H1 (cell line): ENCODE results near the gene TCEA3. TPM values are rescaled to one million over a fixed set of nuclear protein-coding genes. Genes with fewer than 3 reads are reported as not detected.

Source experiments
- CTCF ChIA-PET: fragments of 300-600 bp; sonication (Branson Sonifier 250); formaldehyde crosslinking; loops from one replicate; lab custom pipeline; 2021; ENCODE audit not compliant: partially characterized antibody; lab: Charles Lee
- POLR2A ChIA-PET: fragments of 300-600 bp; sonication (Branson Sonifier 250); formaldehyde crosslinking; loops from one replicate; lab custom pipeline; 2021; ENCODE audit warnings: inconsistent platforms; ENCODE audit not compliant: partially characterized antibody; lab: Charles Lee
- DNase-seq, 2 experiments: peaks; one replicate each; pipeline versions ENCODE4 v3.0.0 to v3.0.0-alpha.2; 2010 to 2022; ENCODE audit warnings: low spot score in 2 of 2, low read depth in 1 of 2, mixed read lengths in 1 of 2
- FAIRE-seq: peaks from 2 replicates; lab custom pipeline; 2011; peaks lifted over from hg19 to GRCh38; lab: Jason Lieb, UNC
- H2AFZ ChIP-seq: 2 replicates; pipeline ENCODE4 v1.8.1; 2012; ENCODE audit warnings: low read length, inconsistent platforms
- H2AK5ac ChIP-seq: 2 replicates; pipeline ENCODE4 v1.6.1; 2013; ENCODE audit warnings: low read depth, low read length
- H2BK120ac ChIP-seq: replicated peaks from 2 replicates; pipeline ENCODE3; 2013; ENCODE audit warnings: low read depth, low read length, inconsistent platforms
- H2BK12ac ChIP-seq: 2 replicates; pipeline ENCODE4 v1.6.1; 2013; ENCODE audit warnings: low read depth, low read length
- H2BK15ac ChIP-seq: 2 replicates; pipeline ENCODE4 v1.6.1; 2013; ENCODE audit warnings: low read length
- H2BK20ac ChIP-seq: 2 replicates; pipeline ENCODE4 v1.6.1; 2013; ENCODE audit warnings: low read length
- H2BK5ac ChIP-seq: 2 replicates; pipeline ENCODE4 v1.6.1; 2013; ENCODE audit warnings: low read depth, low read length
- H3K14ac ChIP-seq: 2 replicates; pipeline ENCODE4 v1.6.1; 2013; ENCODE audit warnings: inconsistent platforms; ENCODE audit not compliant: insufficient read length
- H3K18ac ChIP-seq: 2 replicates; pipeline ENCODE4 v1.6.1; 2013; ENCODE audit warnings: low read length; ENCODE audit errors: extremely low read depth
- H3K23ac ChIP-seq: 2 replicates; pipeline ENCODE4 v1.6.1; 2013; ENCODE audit warnings: inconsistent platforms; ENCODE audit not compliant: insufficient read length
- H3K23me2 ChIP-seq: 2 replicates; pipeline ENCODE4 v1.6.1; 2013; ENCODE audit warnings: low read depth, low read length
- H3K27ac ChIP-seq: 2 replicates; pipeline ENCODE4 v1.6.1; 2011; ENCODE audit warnings: low read depth, low read length, inconsistent platforms
- H3K27me3 ChIP-seq, 4 experiments: replicated peaks in 1 of 4; 1 replicate in 1 of 4; 2 replicates in 3 of 4; pipeline versions ENCODE4 v1.6.1 to v1.8.1; 2011 to 2013; ENCODE audit warnings: low read length in 3 of 4, mild to moderate bottlenecking in 3 of 4, inconsistent platforms in 2 of 4, mixed read lengths in 2 of 4, moderate library complexity in 1 of 4; ENCODE audit not compliant: control insufficient read depth in 3 of 4, insufficient read depth in 3 of 4; ENCODE audit errors: extremely low read depth in 1 of 4
- H3K36me3 ChIP-seq, 4 experiments: 2 replicates each; pipeline versions ENCODE4 v1.6.1 to v1.8.1; 2011 to 2013; ENCODE audit warnings: mild to moderate bottlenecking in 4 of 4, low read length in 3 of 4, moderate library complexity in 2 of 4, control low read depth in 1 of 4, inconsistent platforms in 1 of 4; ENCODE audit not compliant: insufficient read depth in 4 of 4, control insufficient read depth in 2 of 4
- H3K4ac ChIP-seq: replicated peaks from 2 replicates; pipeline ENCODE3; 2013; ENCODE audit warnings: low read length, low read depth, mixed read lengths, inconsistent platforms; ENCODE audit not compliant: insufficient read length
- H3K4me1 ChIP-seq, 4 experiments: replicated peaks in 1 of 4; 1 replicate in 1 of 4; 2 replicates in 3 of 4; pipeline versions ENCODE4 v1.6.1 to v1.8.1; 2011 to 2013; ENCODE audit warnings: low read length in 3 of 4, inconsistent platforms in 2 of 4, mixed read lengths in 1 of 4; ENCODE audit not compliant: insufficient read depth in 4 of 4, control insufficient read depth in 3 of 4
- H3K4me2 ChIP-seq, 2 experiments: 2 replicates each; pipeline versions ENCODE4 v1.6.1 to v1.8.1; 2011 to 2013; ENCODE audit warnings: low read depth in 2 of 2, low read length in 2 of 2, control low read depth in 1 of 2, inconsistent platforms in 1 of 2, mild to moderate bottlenecking in 1 of 2; ENCODE audit not compliant: insufficient read depth in 1 of 2
- H3K4me3 ChIP-seq, 4 experiments: fragments of 200-600, 300-600 bp in 1 of 4; sonication (generic), shearing (Covaris generic), sonication (Bioruptor Twin) in 1 of 4; 2 replicates each; pipeline versions ENCODE4 v1.5.1 to v1.8.1; 2011 to 2016; ENCODE audit warnings: low read length in 4 of 4, low read depth in 3 of 4, control low read depth in 2 of 4, inconsistent platforms in 2 of 4, mild to moderate bottlenecking in 2 of 4, mixed read lengths in 1 of 4, moderate library complexity in 1 of 4; ENCODE audit not compliant: insufficient read depth in 2 of 4; ENCODE audit errors: extremely low read depth in 1 of 4
- H3K56ac ChIP-seq: replicated peaks from 2 replicates; pipeline ENCODE3; 2013; ENCODE audit warnings: low read depth, mild to moderate bottlenecking, mixed read lengths, low read length, inconsistent platforms; ENCODE audit not compliant: insufficient read length
- H3K79me1 ChIP-seq: 2 replicates; pipeline ENCODE4 v1.6.1; 2013; ENCODE audit warnings: low read depth, low read length, control low read depth
- H3K79me2 ChIP-seq, 2 experiments: 2 replicates each; pipeline versions ENCODE4 v1.6.1 to v1.8.1; 2012 to 2013; ENCODE audit warnings: low read length in 2 of 2, mild to moderate bottlenecking in 2 of 2, inconsistent platforms in 1 of 2; ENCODE audit not compliant: insufficient read depth in 2 of 2, control insufficient read depth in 1 of 2
- H3K9ac ChIP-seq, 4 experiments: replicated peaks in 1 of 4; 1 replicate in 1 of 4; 2 replicates in 3 of 4; pipeline versions ENCODE4 v1.6.1 to v1.8.1; 2011 to 2013; ENCODE audit warnings: low read depth in 3 of 4, low read length in 3 of 4, control low read depth in 2 of 4, mild to moderate bottlenecking in 2 of 4, moderate library complexity in 2 of 4, inconsistent platforms in 1 of 4; ENCODE audit errors: extremely low read depth in 1 of 4
- H3K9me3 ChIP-seq, 2 experiments: 2 replicates each; pipeline versions ENCODE4 v1.6.1 to v1.8.1; 2012 to 2013; ENCODE audit warnings: mild to moderate bottlenecking in 2 of 2, moderate library complexity in 2 of 2, control low read depth in 1 of 2, inconsistent platforms in 1 of 2, low read depth in 1 of 2, low read length in 1 of 2, mixed read lengths in 1 of 2; ENCODE audit not compliant: insufficient read depth in 2 of 2
- H4K20me1 ChIP-seq, 2 experiments: replicated peaks in 1 of 2; 2 replicates each; pipeline versions ENCODE3 to v1.8.1; 2011 to 2013; ENCODE audit warnings: inconsistent platforms in 2 of 2, low read length in 2 of 2, mild to moderate bottlenecking in 1 of 2; ENCODE audit not compliant: insufficient read depth in 2 of 2, control insufficient read depth in 1 of 2
- H4K5ac ChIP-seq: 2 replicates; pipeline ENCODE4 v1.6.1; 2013; ENCODE audit warnings: low read length, low read depth, mixed read lengths, inconsistent platforms; ENCODE audit not compliant: insufficient read length
- H4K8ac ChIP-seq: 2 replicates; pipeline ENCODE4 v1.8.0; 2013; ENCODE audit warnings: mild to moderate bottlenecking, moderate library complexity, low read length, inconsistent platforms; ENCODE audit not compliant: insufficient read depth; ENCODE audit errors: extremely low read depth
- H4K91ac ChIP-seq: replicated peaks from 2 replicates; pipeline ENCODE3; 2013; ENCODE audit warnings: low read length, mixed read lengths, inconsistent platforms; ENCODE audit not compliant: insufficient read length
- BCL11A ChIP-seq, 2 experiments: IDR thresholded peaks; one replicate each; pipeline ENCODE4 v1.6.1; 2011; ENCODE audit warnings: low read depth in 2 of 2, low read length in 2 of 2, mild to moderate bottlenecking in 2 of 2
- CBX5 ChIP-seq: fragments of 300-800, 300-1000 bp; sonication (generic); IDR thresholded peaks from 2 replicates; pipeline ENCODE4 v1.7.1; 2016; ENCODE audit warnings: antibody characterized with exemption, low read length, low read depth
- CHD2 ChIP-seq: IDR thresholded peaks from 2 replicates; pipeline ENCODE4 v1.6.1; 2012; ENCODE audit warnings: low read length, improper control_type of control experiment
- CTBP2 ChIP-seq: IDR thresholded peaks from 2 replicates; pipeline ENCODE4 v1.7.0; 2011; ENCODE audit warnings: borderline replicate concordance, mild to moderate bottlenecking, moderate library complexity, mixed read lengths, low read length; ENCODE audit not compliant: insufficient read depth, insufficient read length
- EZH2 ChIP-seq: fragments of 200-600 bp; sonication (generic); IDR thresholded peaks from 2 replicates; pipeline ENCODE4 v1.7.1; 2012; ENCODE audit warnings: low read depth, mild to moderate bottlenecking, moderate library complexity, low read length, inconsistent platforms; ENCODE audit not compliant: severe bottlenecking
- JUND ChIP-seq: IDR thresholded peaks from 2 replicates; pipeline ENCODE4 v1.6.1; 2011; ENCODE audit warnings: mild to moderate bottlenecking, improper control_type of control experiment, low read length
- SAP30 ChIP-seq: fragments of 300-600 bp; sonication (generic); IDR thresholded peaks from 2 replicates; pipeline ENCODE4 v1.7.1; 2012; ENCODE audit warnings: low read length, moderate library complexity, mild to moderate bottlenecking, inconsistent platforms; ENCODE audit not compliant: insufficient read depth, insufficient replicate concordance
- USF2 ChIP-seq: IDR thresholded peaks from 2 replicates; pipeline ENCODE4 v1.6.1; 2011; ENCODE audit warnings: low read length, improper control_type of control experiment
- YY1 ChIP-seq: IDR thresholded peaks from 2 replicates; pipeline ENCODE4 v1.6.1; 2011; ENCODE audit warnings: low read depth, mild to moderate bottlenecking, low read length
- whole genome bisulfite sequencing, 2 experiments: shearing (Covaris generic) in 1 of 2; methylation state at CpG; one replicate each; pipeline versions ENCODE4 v1.1.6 to v1.1.7; 2013 to 2015; ENCODE audit warnings: low lambda C conversion rate in 2 of 2, mixed read lengths in 2 of 2, inconsistent platforms in 1 of 2, low coverage in 1 of 2, missing lambda C conversion rate in 1 of 2; ENCODE audit not compliant: insufficient replicate concordance in 2 of 2, insufficient coverage in 1 of 2, insufficient read length in 1 of 2; ENCODE audit errors: extremely low coverage in 1 of 2, missing lambda C conversion rate in 1 of 2; 5-methylcytosine and 5-hydroxymethylcytosine counted together
- polyA plus RNA-seq, 7 experiments: library from polyadenylated mRNA; depleted of rRNA in 3 of 7; stranded (reverse) in 5 of 7; unstranded in 2 of 7; fragments of >200 nt in 5 of 7; fragments of 200-250 nt in 2 of 7; gene quantifications; 1 replicate in 5 of 7; 2 replicates in 1 of 7; 4 replicates in 1 of 7; pipeline versions ENCODE4 v1.2.1 to v1.2.3, GENCODE V29; 2011 to 2013; ENCODE audit warnings: missing spikeins in 2 of 7, mixed read lengths in 2 of 7
- total RNA-seq: library from RNA; stranded (reverse); fragmentation: NEBNext Ultra II Directional; extraction: Animal tissue kit (Norgen Biotek cat#: 25700); gene quantifications from 2 replicates; pipeline ENCODE4 v1.2.1, GENCODE V29; 2021
- TF ChIP-seq, protein P1 (sequence below): IDR thresholded peaks from 2 replicates; pipeline ENCODE4 v1.6.1; 2011; ENCODE audit warnings: low read depth, mild to moderate bottlenecking, low read length; ENCODE audit not compliant: insufficient read depth

TCEA3 gene
- total and polyA plus RNA-seq, 2 of the 8 experiments (the other 6 are each of a cell fraction or from before 2014, with no cell fraction given): 0.08 TPM; not detected in 1

DNA sequence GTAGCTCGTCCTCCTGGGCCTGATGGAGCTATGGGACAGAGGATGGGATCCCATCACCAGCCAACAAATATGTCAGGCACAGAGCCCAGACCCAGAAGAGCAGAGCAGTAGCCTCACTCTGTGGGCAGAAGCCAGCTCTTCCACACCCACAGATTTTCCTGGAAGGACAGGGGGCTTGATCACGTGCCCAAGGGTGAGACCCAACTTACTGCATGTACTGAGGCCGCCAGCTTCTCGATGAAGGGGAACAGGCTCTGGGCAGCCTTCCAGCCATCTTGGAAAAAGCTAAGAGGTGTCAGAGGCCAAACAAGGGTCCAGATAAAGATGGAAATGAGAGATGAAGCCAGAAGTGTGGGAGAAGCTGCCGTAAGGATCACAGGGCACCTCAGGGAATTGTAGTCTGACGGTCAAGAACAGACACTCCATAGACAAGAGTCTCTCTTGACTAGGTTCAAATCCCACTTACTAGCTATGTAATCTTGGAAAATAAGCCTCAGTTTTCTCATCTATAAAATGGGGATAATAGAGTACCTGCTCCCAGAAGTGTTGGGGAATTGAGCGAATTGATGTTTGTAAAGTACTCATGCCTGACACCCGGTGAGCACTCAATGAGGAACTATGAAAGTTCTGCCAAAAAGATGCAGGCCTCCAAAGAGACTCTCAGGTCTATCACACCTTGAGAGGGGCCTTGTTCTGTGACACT is 17.0 kb upstream of the TCEA3 start:
- 93% methylated on average over 8 of the region's 8 CpGs; no CpG with 5 or more reads in 1 of the 2 experiments for WGBS, 2 experiments
- H3K56ac ChIP-seq: no peak overlapping the region
- no peak for TF ChIP-seq JUND
- TF ChIP-seq CBX5: no peak
- TF ChIP-seq SAP30: no peak
- TF ChIP-seq CTBP2: no peak
- TF ChIP-seq, protein P1, sequence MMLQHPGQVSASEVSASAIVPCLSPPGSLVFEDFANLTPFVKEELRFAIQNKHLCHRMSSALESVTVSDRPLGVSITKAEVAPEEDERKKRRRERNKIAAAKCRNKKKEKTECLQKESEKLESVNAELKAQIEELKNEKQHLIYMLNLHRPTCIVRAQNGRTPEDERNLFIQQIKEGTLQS: no peak
- no peak for TF ChIP-seq CHD2
- TF ChIP-seq EZH2: no peak
- no peak for TF ChIP-seq BCL11A (IDR thresholded peaks at IDR 0.05; ENCODE audit: low read depth in 2 of 2, low read length in 2 of 2)
- TF ChIP-seq YY1: no peak
- TF ChIP-seq USF2: no peak

More for the DNA sequence above, 17.0 kb upstream of the TCEA3 start:
- no peaks in the 10 kb centered on the region for H3K79me1 ChIP-seq
- no peak overlapping the region for H3K4me3 ChIP-seq
- H2BK120ac ChIP-seq: no peak overlapping the region
- no peak overlapping the region for H4K91ac ChIP-seq
- no peak overlapping the region for H3K4ac ChIP-seq
- H2AFZ ChIP-seq: no peak overlapping the region
- H3K14ac ChIP-seq: no peak overlapping the region
- no peak overlapping the region for H4K5ac ChIP-seq
- no peaks in the 10 kb centered on the region for H3K23me2 ChIP-seq
- H2BK5ac ChIP-seq: no peak overlapping the region
- no peak overlapping the region for H2BK12ac ChIP-seq
- peaks cover 0 to 16% (median 8%) of the 10 kb centered on the region in 4 experiments; a peak in 3 of 8 replicates for H3K36me3 ChIP-seq
- no peak overlapping the region for H3K27ac ChIP-seq
- H3K9ac ChIP-seq: no peak overlapping the region
- no peak overlapping the region for H2BK15ac ChIP-seq
- no peak overlapping the region for H3K18ac ChIP-seq
- POLR2A ChIA-PET: no interaction called here
- H3K23ac ChIP-seq: no peak overlapping the region
- no peak overlapping the region for H2AK5ac ChIP-seq
- no peak overlapping the region for H3K4me2 ChIP-seq
- H3K4me1 ChIP-seq: peaks cover 0 to 6% (median 4%) of the 10 kb centered on the region in 4 experiments; a peak in 5 of 7 replicates
- CTCF ChIA-PET: interaction anchor here (0.7 to 1.0 kb wide), 6 partner anchors 12 to 55 kb away, joined by 3 to 5 read pairs (median 3); no protein-coding TSS in a partner anchor
- no peaks in the 10 kb centered on the region for H3K27me3 ChIP-seq
- H4K8ac ChIP-seq: no peak overlapping the region
- no peaks in the 10 kb centered on the region for H3K79me2 ChIP-seq
- DNase-seq (no peak), FAIRE-seq (no peak)
- peaks cover 2 to 3% of the 10 kb centered on the region in 2 experiments for H4K20me1 ChIP-seq
- no peak overlapping the region for H2BK20ac ChIP-seq
- no peaks in the 10 kb centered on the region for H3K9me3 ChIP-seq
